PC-3 (cell line): Measurements from ENCODE around the gene ACTMAP.

Source experiments
- EZH2 ChIP-seq: fragments of 300-600 bp; sonication (generic); IDR thresholded peaks from one replicate; pipeline ENCODE4 v1.6.1; 2017; ENCODE audit warnings: antibody characterized with exemption, mild to moderate bottlenecking, low read length; ENCODE audit not compliant: unreplicated experiment
- EZH2phosphoT487 ChIP-seq: fragments of 300-600 bp; sonication (generic); IDR thresholded peaks from 2 replicates; pipeline ENCODE4 v1.6.1; 2018; ENCODE audit warnings: mild to moderate bottlenecking, antibody characterized with exemption, low read length, borderline replicate concordance
- TF ChIP-seq, protein P1 (sequence below): fragments of 300-600 bp; sonication (generic); conservative IDR thresholded peaks from 2 replicates; pipeline ENCODE4 v1.5.1; 2017; ENCODE audit warnings: antibody characterized with exemption, low read depth, mild to moderate bottlenecking, low read length

DNA sequence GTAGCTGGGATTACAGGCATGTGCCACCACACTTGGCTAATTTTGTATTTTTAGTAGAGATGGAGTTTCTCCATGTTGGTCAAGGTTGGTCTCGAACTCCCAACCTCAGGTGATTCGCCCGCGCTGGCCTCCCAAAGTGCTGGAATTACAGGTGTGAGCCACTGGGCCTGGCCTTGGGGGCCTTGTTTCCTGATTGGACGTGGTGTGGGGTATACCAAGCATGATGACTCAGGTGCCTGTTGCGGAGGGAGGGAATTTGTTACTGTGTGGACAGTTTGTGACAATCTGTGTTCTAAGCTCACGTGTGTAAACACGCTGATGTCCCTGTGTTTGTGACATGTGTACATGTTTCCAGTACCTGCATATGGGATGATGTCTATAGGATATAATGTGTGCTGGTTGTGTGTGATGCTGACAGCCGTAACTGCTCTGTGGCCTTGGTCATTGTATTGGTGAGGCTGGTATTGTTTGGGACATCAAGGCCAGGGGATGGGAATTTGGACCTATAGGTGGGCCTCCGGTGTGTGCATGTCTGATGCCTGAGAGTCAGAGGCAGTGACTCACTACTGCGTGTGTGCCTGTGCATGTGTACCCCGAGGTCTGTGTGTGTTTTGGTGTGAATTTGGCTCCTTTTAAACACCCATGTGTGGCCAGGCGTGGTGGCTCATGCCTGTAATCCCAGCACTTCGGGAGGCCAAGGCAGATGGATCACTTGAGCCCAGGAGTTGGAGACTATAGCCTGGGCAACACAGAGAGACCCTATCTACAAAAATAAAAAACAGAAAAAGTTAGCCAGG is 47.1 kb upstream of the ACTMAP start:
- TF ChIP-seq, protein P1, sequence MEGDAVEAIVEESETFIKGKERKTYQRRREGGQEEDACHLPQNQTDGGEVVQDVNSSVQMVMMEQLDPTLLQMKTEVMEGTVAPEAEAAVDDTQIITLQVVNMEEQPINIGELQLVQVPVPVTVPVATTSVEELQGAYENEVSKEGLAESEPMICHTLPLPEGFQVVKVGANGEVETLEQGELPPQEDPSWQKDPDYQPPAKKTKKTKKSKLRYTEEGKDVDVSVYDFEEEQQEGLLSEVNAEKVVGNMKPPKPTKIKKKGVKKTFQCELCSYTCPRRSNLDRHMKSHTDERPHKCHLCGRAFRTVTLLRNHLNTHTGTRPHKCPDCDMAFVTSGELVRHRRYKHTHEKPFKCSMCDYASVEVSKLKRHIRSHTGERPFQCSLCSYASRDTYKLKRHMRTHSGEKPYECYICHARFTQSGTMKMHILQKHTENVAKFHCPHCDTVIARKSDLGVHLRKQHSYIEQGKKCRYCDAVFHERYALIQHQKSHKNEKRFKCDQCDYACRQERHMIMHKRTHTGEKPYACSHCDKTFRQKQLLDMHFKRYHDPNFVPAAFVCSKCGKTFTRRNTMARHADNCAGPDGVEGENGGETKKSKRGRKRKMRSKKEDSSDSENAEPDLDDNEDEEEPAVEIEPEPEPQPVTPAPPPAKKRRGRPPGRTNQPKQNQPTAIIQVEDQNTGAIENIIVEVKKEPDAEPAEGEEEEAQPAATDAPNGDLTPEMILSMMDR, result no peak
- no peak for TF ChIP-seq EZH2
- TF ChIP-seq EZH2phosphoT487, result no peak
